Lung (tissue), 12 donors: ENCODE results near the gene PLLP. TPM values are rescaled to one million over a fixed set of nuclear protein-coding genes. Genes with fewer than 3 reads are reported as not detected.

ENCODE experiments used
- ATAC-seq: fragments of 200-7000 bp; cut with Tn5 transposase; one replicate; pipeline ENCODE4 v1.9.1; 2020; ENCODE audit warnings: moderate number of reproducible peaks; ENCODE audit not compliant: insufficient read depth, low FRiP score
- DNase-seq, 3 donors: peaks; one replicate each; pipeline ENCODE4 v3.0.0-alpha.2; 2013 to 2017
- H3K27ac ChIP-seq, 2 donors: one replicate each; pipeline ENCODE4 v1.5.1; 2013; ENCODE audit warnings: mild to moderate bottlenecking in 2 of 2, moderate library complexity in 2 of 2, control low read depth in 1 of 2, inconsistent platforms in 1 of 2, low read depth in 1 of 2, low read length in 1 of 2
- H3K27me3 ChIP-seq, 3 donors: one replicate each; pipeline ENCODE4 v1.5.1; 2013; ENCODE audit warnings: low read length in 2 of 3; ENCODE audit not compliant: control insufficient read depth in 3 of 3, insufficient read depth in 3 of 3
- H3K36me3 ChIP-seq, 4 donors: one replicate each; pipeline ENCODE4 v1.5.1; 2013; ENCODE audit warnings: low read length in 4 of 4, mild to moderate bottlenecking in 1 of 4, moderate library complexity in 1 of 4; ENCODE audit not compliant: control insufficient read depth in 4 of 4, insufficient read depth in 4 of 4
- H3K4me1 ChIP-seq, 5 donors: one replicate each; pipeline ENCODE4 v1.5.1; 2013; ENCODE audit warnings: low read length in 5 of 5, mild to moderate bottlenecking in 2 of 5, moderate library complexity in 1 of 5; ENCODE audit not compliant: control insufficient read depth in 5 of 5, insufficient read depth in 5 of 5
- H3K4me3 ChIP-seq: one replicate; pipeline ENCODE4 v1.5.1; 2013; ENCODE audit warnings: mild to moderate bottlenecking, control low read depth, moderate library complexity
- H3K9ac ChIP-seq, 2 donors: one replicate each; pipeline ENCODE4 v1.5.1; 2013; ENCODE audit warnings: low read length in 2 of 2, control low read depth in 1 of 2; ENCODE audit not compliant: insufficient read depth in 1 of 2
- H3K9me3 ChIP-seq, 4 donors: one replicate each; pipeline ENCODE4 v1.5.1; 2013; ENCODE audit warnings: low read length in 3 of 4, mild to moderate bottlenecking in 1 of 4, moderate library complexity in 1 of 4; ENCODE audit not compliant: control insufficient read depth in 4 of 4, insufficient read depth in 3 of 4
- CTCF ChIP-seq: IDR thresholded peaks from 2 replicates; pipeline ENCODE4 v1.5.1; 2012; ENCODE audit warnings: mild to moderate bottlenecking; ENCODE audit errors: control extremely low read depth, extremely low read depth
- WGBS, 2 donors: extraction: QIAGEN DNeasy Blood & Tissue Kit; methylation state at CpG; one replicate each; pipeline ENCODE4 v1.1.7; 2013; 5-methylcytosine and 5-hydroxymethylcytosine counted together
- polyA plus RNA-seq, 2 donors: library from polyadenylated mRNA; stranded (reverse); fragments of 200-250 nt; gene quantifications; one replicate each; pipeline ENCODE4 v1.2.1, GENCODE V29; 2013
- total RNA-seq, 2 donors: library from RNA; depleted of rRNA in 1 of 2; stranded (reverse); fragments of >200 nt in 1 of 2; gene quantifications; one replicate each; pipeline ENCODE4 v1.2.1, GENCODE V29; 2014 to 2021
- donor health status: control.
- donor health status: control.
- donor health status: Bipolar disorder and iron deficiency.
- donor health status: healthy.
- donor health status: DM: yes; HTN: yes; CAD: no.

Gene PLLP
- total and polyA plus RNA-seq, 4 donors: 23.8 to 98.7 (median 61.6) TPM

- Histone ChIP-seq H3K27ac (no peak overlapping the region), H3K4me1 (no peaks in the 10 kb centered on the region), H3K4me3 (no peak overlapping the region), H3K9ac (no peak overlapping the region), H3K9me3 (no peaks in the 10 kb centered on the region), H3K36me3 (peaks cover 25 to 59% (median 52%) of the 10 kb centered on the region in 4 donors), H3K27me3 (no peaks in the 10 kb centered on the region)
- ATAC-seq: no peak
- 71 to 82% methylated on average over 1 of the region's 1 CpG for WGBS, 2 donors
- DNase-seq: no peak
- TF ChIP-seq CTCF: no peak
These were observed 55.4 kb downstream of the PLLP start for GRCh38 chr16:57229079-57229478.

GRCh38 chr16:57226701-57227621, 57.5 kb downstream of the PLLP start:
- H3K27me3 ChIP-seq: no peaks in the 10 kb centered on the region
- H3K9ac ChIP-seq: no peak overlapping the region
- WGBS, 2 donors: 93 to 95% methylated on average over 4 of the region's 4 CpGs
- no peak overlapping the region for H3K27ac ChIP-seq
- no peaks in the 10 kb centered on the region for H3K9me3 ChIP-seq
- DNase-seq: no peak
- no peak for TF ChIP-seq CTCF
- H3K36me3 ChIP-seq: peaks cover 28 to 66% (median 52%) of the 10 kb centered on the region in 4 donors
- ATAC-seq: no peak
- H3K4me1 ChIP-seq: peaks cover 0 to 3% (median 0%) of the 10 kb centered on the region in 5 donors
- H3K4me3 ChIP-seq: no peak overlapping the region

GRCh38 chr16:57225978-57226377, 58.5 kb downstream of the PLLP start:
- peaks cover 29 to 64% (median 54%) of the 10 kb centered on the region in 4 donors for H3K36me3 ChIP-seq
- no peaks in the 10 kb centered on the region for H3K9me3 ChIP-seq
- no peak overlapping the region for H3K4me3 ChIP-seq
- no peak overlapping the region for H3K9ac ChIP-seq
- ATAC-seq (no peak), DNase-seq (no peak)
- no peak for TF ChIP-seq CTCF
- H3K27ac ChIP-seq: no peak overlapping the region
- WGBS, 2 donors: 96 to 99% methylated on average over 7 of the region's 7 CpGs
- no peaks in the 10 kb centered on the region for H3K27me3 ChIP-seq
- H3K4me1 ChIP-seq: peaks cover 0 to 3% (median 0%) of the 10 kb centered on the region in 5 donors
